Measurements from ENCODE around the gene TMEM117. TPM values are rescaled to one million over a fixed set of nuclear protein-coding genes. Genes with fewer than 3 reads are reported as not detected.
"Not testable (repeated sequence)": the region's sequence is repeated elsewhere in the genome, so short reads cannot be mapped to it uniquely, and the experiment has no call there.

TMEM117 gene
- total RNA-seq, 1 donor from 2014 or later, result 20.6 TPM

DNA sequence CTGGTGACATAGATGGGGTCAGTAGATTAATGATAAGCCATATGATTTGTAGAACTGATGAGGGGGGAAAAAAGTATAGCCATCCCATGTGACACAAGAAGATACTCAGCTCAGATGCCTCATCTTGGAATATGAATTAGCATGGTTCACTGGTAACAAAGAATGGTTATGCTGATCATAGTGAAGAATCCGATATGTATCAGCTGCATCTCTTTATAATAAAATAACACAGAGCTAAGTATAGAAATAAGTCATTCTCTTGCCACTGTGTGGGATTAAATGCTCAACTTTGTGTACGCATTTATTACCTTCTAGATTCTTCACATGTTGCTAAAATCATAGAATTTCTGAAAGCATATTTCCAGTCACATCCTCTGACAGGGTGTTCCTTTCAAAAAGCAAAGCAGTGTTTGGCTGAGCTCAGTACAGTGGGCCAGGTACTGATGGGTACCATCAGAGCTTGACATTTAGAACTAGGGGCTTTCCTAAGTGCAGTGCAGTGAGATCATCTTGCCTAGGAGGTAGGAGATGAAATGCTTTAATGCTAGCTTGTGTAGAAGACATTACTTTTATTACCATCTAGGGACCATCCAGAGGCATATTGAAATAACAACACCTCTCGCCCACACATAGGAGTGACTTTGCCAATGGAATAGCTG, 256.2 kb downstream of the TMEM117 start:
- DNase-seq (ENCODE audit: low read depth), result no peak

GRCh38 chr12:44098786-44099185, 262.9 kb downstream of the TMEM117 start:
- no peak for DNase-seq (ENCODE audit: low read depth)

DNA sequence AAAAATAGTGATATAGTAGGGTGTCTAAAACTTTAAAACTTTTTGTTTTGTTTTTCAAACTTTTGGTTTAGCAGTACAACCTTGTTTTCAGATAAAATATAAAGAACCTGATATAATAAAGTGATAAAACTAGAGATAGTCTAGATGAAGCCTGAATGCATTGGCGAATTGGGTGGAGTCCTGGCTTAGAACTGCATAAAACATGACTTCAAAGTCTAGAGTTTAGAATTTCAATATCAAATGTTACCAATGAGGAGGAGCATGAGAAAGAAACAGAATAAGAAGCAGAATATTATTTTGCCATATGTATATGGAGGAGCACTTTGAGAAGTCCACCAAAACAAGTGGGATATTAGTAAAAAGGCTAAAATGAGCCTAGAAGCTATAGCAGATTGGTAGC, 263.6 kb downstream of the TMEM117 start:
- DNase-seq (ENCODE audit: low read depth), result no peak

DNA sequence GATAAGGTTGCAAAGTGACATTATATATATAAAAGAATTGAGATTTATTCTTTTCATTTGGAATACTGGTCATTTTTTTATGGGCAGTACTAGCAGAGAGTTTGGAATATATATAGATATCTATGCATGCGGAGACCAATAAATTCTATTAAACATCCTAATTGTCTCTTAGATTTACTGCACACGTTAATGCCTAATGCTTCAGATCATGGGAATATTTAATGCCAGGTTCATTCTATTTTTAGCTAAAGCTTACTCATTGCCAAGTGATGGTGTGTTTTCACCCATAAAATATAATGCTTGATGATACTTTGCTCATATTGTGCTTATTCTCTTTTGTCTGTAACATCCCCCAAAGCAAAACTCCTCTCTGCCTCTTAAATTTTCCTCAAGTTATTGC, 264.4 kb downstream of the TMEM117 start:
- DNase-seq (ENCODE audit: low read depth), result no peak

- no peak for DNase-seq (ENCODE audit: low read depth)
These were observed 265.6 kb downstream of the TMEM117 start for GRCh38 chr12:44101475-44101874.

GRCh38 chr12:44114906-44115305, 279.0 kb downstream of the TMEM117 start:
- DNase-seq (ENCODE audit: low read depth), result no peak

DNA sequence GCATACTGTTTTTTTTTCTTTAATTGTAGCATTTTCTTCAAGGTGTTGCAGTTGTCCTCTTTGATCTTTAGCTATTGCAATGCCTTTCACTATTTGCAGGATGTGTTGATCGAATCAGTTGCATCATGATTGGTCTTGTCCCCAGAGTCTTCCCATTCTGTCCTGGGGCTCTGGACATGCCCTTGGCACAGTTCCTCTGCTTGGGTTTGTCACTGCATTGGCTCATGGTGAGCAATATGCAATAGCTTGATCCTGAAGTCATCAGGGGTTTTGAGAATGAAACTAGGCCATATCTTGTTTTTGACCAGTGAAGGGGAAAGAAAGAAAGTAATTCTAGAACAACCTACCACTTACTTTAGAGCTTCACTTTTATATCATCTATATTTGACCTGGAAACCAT, 281.5 kb downstream of the TMEM117 start:
- no peak for DNase-seq (ENCODE audit: low read depth)

DNA sequence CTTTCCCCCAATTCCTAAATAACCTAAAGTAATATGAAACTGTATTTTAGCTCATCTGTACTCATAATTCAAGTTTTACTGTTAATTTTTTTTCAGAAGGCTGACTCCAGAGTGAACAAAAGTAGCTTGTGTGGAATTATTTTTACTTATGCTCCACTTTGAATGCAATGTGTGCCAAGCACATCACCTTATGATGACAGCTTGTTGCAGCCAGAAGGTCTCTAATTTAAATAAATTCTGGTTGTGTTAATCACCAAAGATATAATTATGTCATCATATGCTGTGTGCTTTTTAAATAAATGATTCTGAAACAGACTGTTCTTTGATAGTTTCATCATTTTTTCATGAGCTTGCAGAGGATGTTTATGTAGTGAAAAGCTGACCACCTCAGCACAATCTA, 283.1 kb downstream of the TMEM117 start:
- no peak for DNase-seq (ENCODE audit: low read depth)

DNA sequence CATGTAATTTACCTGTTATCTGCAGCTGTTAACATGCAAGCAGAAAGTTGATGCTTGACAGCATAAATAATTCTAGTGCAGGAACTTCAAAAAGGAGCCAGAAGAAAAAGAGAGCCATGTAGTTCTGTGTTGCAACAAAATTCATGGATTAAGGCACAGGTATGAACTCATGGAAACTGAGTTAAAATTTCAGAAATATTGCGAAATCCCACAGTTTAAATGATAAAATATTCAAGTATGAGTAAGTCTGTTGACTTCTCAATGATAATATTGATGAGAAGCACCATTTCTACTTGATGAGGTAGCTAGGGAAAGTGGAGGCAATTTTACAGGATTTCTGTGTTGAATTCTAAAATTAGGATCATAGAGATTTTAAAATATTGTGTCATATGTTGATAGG, 290.9 kb downstream of the TMEM117 start:
- no peak for DNase-seq (ENCODE audit: low read depth)

DNA sequence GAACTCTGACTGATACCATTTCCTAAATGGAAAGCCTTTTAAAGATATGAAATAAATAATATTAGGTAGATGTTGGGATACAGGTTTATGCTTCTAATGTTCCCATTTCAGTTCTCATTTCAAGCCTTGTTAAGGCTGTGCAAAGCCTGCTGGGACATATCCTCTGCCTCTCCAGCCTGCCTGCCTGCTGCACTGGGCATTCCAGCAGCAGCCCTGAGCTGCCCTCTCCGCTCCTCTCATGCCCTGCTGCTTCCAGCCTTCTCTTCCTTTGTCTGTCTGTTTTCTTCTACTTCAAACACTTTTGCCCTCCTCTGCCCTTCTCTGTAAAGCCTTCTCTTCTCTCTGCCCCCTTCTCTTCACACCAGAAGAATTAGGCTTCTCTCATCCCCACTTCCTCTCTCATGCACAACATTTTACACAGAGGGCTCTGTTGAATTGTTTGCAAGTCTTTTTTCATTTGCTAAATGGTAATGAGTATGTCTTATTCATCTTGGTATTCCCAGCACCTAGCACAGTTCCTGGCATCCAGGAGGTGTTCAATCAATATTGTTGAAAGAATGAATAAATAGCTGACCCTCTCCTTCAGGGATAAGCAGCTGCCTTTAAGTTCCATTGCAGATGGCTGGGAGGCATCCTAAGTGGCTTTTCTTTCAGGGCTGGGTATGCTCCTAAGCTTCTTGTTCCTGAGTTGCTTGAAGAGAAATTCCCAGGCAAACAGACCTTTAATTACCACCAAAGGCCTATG, 292.3 kb downstream of the TMEM117 start:
- no peak for DNase-seq (ENCODE audit: low read depth)

- DNase-seq (ENCODE audit: low read depth), result no peak
These were observed 307.3 kb downstream of the TMEM117 start for GRCh38 chr12:44143175-44143574.

- DNase-seq (ENCODE audit: low read depth), result no peak
These were observed 313.1 kb downstream of the TMEM117 start for GRCh38 chr12:44148936-44149335.

GRCh38 chr12:44154128-44154527, 318.2 kb downstream of the TMEM117 start:
- peak; percentile 14 for DNase-seq (ENCODE audit: low read depth)

DNA sequence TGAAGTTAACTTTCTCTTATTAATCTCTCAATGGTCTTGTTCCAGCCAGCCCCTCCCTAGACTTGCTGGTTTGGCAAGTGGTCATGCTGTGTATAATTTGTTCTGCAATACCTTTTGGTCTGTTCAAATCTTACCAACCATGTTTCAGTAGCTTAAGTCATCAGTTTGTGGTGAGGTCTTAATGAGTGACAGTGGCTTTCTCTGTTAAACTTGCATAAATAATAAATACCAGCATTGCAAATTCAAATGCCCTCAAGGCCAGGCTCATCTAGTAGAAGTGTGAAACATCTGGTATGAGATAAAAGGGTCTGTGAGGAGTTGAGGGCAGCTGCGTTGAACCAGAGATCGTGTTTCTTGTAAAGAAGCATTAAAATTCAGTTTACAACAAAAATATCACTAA, 319.5 kb downstream of the TMEM117 start:
- DNase-seq (ENCODE audit: low read depth), result no peak

DNA sequence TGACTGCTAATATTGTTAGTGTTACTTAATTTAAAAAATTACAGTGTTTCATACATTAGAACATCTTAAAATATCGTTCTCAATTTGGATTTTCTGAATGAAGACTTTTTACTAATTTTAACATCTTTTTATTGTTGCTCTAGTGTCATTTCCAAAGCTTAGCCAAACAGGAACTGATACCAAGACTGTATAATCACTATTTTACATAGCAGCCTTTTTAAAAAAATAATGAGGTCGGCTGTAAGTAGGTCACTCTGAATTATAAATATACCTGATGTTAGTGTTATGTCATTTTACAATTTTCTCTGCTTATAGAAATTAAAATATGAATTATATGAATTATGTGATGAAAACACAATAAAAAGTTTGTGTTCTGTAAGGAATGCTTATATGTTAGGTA, 321.5 kb downstream of the TMEM117 start:
- DNase-seq (ENCODE audit: low read depth), result no peak

DNA sequence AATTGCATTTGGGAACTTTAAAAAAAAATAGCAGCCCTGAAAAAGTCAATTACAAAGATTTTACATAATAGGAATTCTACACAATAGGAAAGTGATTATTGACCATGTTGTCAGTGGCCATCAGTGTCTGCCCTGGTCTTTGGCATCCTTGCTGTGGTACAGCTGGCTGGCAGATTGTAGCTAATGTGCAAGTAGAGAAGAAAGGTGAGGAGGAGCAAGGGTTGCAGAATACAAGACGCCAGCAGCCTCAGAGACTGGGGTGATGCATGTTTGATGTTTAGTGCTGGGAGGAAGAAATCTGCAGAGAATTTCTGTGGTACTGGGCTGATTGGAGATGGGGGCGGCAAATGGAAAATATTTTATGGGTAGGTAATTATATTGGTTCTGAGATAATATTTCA, 322.9 kb downstream of the TMEM117 start:
- no peak for DNase-seq (ENCODE audit: low read depth)

DNA sequence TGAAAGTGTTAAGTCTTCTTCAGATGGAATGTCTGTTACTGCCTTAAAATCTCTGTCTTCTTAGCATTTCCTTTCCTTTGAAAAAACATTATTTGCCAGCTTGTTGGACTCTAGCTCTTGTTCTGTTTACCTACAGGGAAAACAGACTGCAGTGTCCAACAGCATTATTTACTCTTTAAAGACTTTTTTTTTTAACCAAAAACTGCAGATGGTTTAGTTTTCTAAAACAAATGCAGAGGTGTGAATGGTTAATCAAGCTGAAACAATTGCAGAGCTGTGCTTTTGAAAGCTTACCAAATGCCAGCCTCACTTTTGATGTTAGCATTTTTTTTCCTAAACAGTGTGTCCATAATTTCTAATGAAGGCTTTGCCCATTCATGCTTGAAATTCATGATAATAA, 323.3 kb downstream of the TMEM117 start:
- no peak for DNase-seq (ENCODE audit: low read depth)

DNA sequence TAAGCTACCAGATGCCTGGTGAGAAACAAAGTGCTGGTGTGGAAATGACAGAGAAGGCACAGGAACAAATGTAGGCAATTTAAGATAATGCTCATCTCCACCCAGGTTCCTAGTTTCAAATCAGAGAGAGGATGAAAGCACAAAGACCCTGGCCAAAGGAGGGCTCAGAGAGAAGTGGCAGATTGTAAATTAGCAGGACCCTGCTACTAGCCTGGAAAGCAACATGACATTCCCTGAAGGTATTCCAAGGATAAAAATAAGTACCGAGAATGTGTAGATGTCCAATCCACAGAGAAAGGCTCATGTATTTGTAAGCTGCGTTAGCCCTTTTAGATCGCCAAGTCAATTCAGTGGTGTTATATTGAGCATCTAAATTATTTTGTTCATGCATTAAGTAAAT, 324.0 kb downstream of the TMEM117 start:
- no peak for DNase-seq (ENCODE audit: low read depth)

DNA sequence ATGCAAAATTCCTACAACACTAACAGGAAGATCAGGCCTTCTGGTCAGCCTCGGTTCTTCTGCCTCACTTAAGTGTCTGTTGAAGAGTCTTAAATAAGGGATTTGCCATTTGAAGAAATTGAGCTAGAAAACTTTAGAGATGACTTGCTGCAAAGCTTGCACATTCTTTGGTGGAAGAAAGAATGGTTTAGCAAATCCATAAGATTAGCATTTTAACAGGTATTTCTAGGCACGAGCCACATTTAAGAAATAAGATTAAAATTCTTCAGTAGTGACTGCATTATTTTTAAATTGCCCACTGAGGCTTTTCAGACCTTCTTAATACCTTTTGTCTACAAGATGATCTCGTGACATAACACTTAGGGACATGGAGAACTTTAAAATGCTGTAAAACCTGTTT, 327.1 kb downstream of the TMEM117 start:
- DNase-seq (ENCODE audit: low read depth), result no peak

DNA sequence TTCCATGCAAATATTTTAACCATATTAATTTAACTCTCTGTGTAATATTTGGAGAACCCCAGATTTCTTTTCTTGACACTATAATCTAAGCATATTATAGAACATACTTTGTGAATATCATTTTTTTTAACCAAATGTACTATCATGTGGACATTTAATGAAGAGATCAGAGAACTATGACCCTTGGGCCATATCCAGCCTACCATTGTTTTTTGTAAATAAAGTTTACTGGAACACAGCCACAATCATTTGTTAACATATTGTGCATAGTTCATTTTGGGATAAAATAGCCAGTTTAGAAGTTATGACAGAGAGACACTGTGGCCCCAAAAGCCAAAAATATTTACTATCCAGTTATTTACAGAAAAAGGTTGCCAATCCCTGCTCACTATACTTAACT, 338.2 kb downstream of the TMEM117 start:
- no peak for DNase-seq (ENCODE audit: low read depth)

- no peak for DNase-seq (ENCODE audit: low read depth)
These were observed 348.8 kb downstream of the TMEM117 start for GRCh38 chr12:44184499-44185206.

GRCh38 chr12:44193281-44193680, 357.4 kb downstream of the TMEM117 start:
- peak; percentile 22 for DNase-seq (ENCODE audit: low read depth)

DNA sequence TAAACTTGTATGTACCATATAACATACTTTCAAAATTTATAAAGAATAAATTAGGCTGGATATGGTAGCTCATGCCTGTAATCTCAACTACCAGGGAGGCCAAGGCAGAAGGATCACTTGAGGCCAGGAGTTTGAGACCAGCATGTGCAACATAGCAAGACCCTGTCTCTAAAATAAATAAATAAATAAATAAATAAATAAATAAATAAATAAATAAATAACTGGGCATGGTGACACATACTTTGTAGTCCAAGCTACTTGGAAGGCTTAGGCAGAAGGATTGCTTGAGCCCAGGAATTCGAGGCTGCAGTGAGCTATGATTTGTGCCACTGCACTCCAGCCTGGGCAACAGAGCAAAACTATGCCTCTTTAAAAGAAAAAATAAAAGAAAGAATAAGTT, 359.8 kb downstream of the TMEM117 start:
- DNase-seq (ENCODE audit: low read depth), result not testable (repeated sequence)

All from renal cortical epithelial cell (primary cell).